Mesenchymal stem cell (in vitro differentiated cells and primary cell): ENCODE results near the gene SETD5.
A peak's percentile ranks its signal among the peaks of the same experiment; 100 is the strongest.

Source experiments
- DNase-seq: peaks from one replicate; pipeline ENCODE4 v3.0.0-alpha.2; 2013
- H2AFZ ChIP-seq: one replicate; pipeline ENCODE4 v1.6.1; 2013; ENCODE audit warnings: low read depth, mild to moderate bottlenecking, control low read depth, inconsistent platforms, low read length, moderate library complexity
- H2AK5ac ChIP-seq: 2 replicates; pipeline ENCODE4 v1.6.1; 2013; ENCODE audit warnings: low read length, moderate library complexity, mild to moderate bottlenecking, inconsistent platforms; ENCODE audit not compliant: severe bottlenecking
- H2BK120ac ChIP-seq: one replicate; pipeline ENCODE4 v1.6.1; 2013; ENCODE audit warnings: low read depth, mild to moderate bottlenecking, inconsistent platforms, low read length, moderate library complexity
- H2BK12ac ChIP-seq, 2 experiments: one replicate each; pipeline ENCODE4 v1.6.1; 2013; ENCODE audit warnings: inconsistent platforms in 2 of 2, low read length in 2 of 2, mild to moderate bottlenecking in 2 of 2, moderate library complexity in 2 of 2, control low read depth in 1 of 2
- H2BK15ac ChIP-seq: one replicate; pipeline ENCODE4 v1.6.1; 2013; ENCODE audit warnings: mild to moderate bottlenecking, low read depth, inconsistent platforms; ENCODE audit not compliant: poor library complexity, severe bottlenecking
- H2BK5ac ChIP-seq: 2 replicates; pipeline ENCODE4 v1.6.1; 2013; ENCODE audit warnings: low read depth, mild to moderate bottlenecking, low read length, control low read depth, inconsistent platforms; ENCODE audit not compliant: poor library complexity, severe bottlenecking
- H3K14ac ChIP-seq, 2 experiments: one replicate each; pipeline ENCODE4 v1.6.1; 2013; ENCODE audit warnings: inconsistent platforms in 2 of 2, low read length in 2 of 2, control low read depth in 1 of 2, mild to moderate bottlenecking in 1 of 2, moderate library complexity in 1 of 2
- H3K18ac ChIP-seq, 2 experiments: one replicate each; pipeline ENCODE4 v1.6.1; 2013; ENCODE audit warnings: inconsistent platforms in 2 of 2, low read length in 2 of 2, control low read depth in 1 of 2, low read depth in 1 of 2, mild to moderate bottlenecking in 1 of 2
- H3K23ac ChIP-seq, 2 experiments: one replicate each; pipeline ENCODE4 v1.6.1; 2013; ENCODE audit warnings: inconsistent platforms in 2 of 2, low read length in 2 of 2, mild to moderate bottlenecking in 2 of 2, moderate library complexity in 2 of 2, control low read depth in 1 of 2
- H3K27ac ChIP-seq: 2 replicates; pipeline ENCODE4 v1.5.1; 2013; ENCODE audit warnings: mild to moderate bottlenecking, moderate library complexity, low read length, control low read depth, inconsistent platforms; ENCODE audit not compliant: poor library complexity, severe bottlenecking
- H3K27me3 ChIP-seq, 2 experiments: 2 replicates each; pipeline versions ENCODE4 v1.6.1 to v1.7.0; 2013; ENCODE audit warnings: low read length in 2 of 2, mild to moderate bottlenecking in 2 of 2, moderate library complexity in 2 of 2, control low read depth in 1 of 2, inconsistent platforms in 1 of 2; ENCODE audit not compliant: control insufficient read depth in 1 of 2, insufficient read depth in 1 of 2
- H3K36me3 ChIP-seq, 2 experiments: 2 replicates each; pipeline versions ENCODE4 v1.6.1 to v1.7.0; 2013; ENCODE audit warnings: low read length in 2 of 2, control low read depth in 1 of 2, inconsistent platforms in 1 of 2, low read depth in 1 of 2, mild to moderate bottlenecking in 1 of 2; ENCODE audit not compliant: insufficient read depth in 2 of 2, control insufficient read depth in 1 of 2
- H3K4ac ChIP-seq, 2 experiments: one replicate each; pipeline ENCODE4 v1.6.1; 2013; ENCODE audit warnings: inconsistent platforms in 2 of 2, low read length in 2 of 2, mild to moderate bottlenecking in 2 of 2, moderate library complexity in 2 of 2, control low read depth in 1 of 2, low read depth in 1 of 2
- H3K4me1 ChIP-seq: 2 replicates; pipeline ENCODE4 v1.6.1; 2013; ENCODE audit warnings: low read depth, low read length, control low read depth; ENCODE audit not compliant: control insufficient read depth, insufficient read depth
- H3K4me2 ChIP-seq: 2 replicates; pipeline ENCODE4 v1.6.1; 2013; ENCODE audit warnings: low read length, mild to moderate bottlenecking, inconsistent platforms; ENCODE audit not compliant: poor library complexity, severe bottlenecking
- H3K4me3 ChIP-seq, 2 experiments: 2 replicates each; pipeline versions ENCODE4 v1.5.1 to v1.7.0; 2013; ENCODE audit warnings: low read length in 2 of 2, mild to moderate bottlenecking in 2 of 2, control low read depth in 1 of 2, low read depth in 1 of 2; ENCODE audit not compliant: insufficient read depth in 1 of 2
- H3K79me1 ChIP-seq: replicated peaks from 2 replicates; pipeline ENCODE4 v1.6.1; 2013; ENCODE audit warnings: mild to moderate bottlenecking, control low read depth, low read length, inconsistent platforms; ENCODE audit not compliant: poor library complexity, severe bottlenecking
- H3K9ac ChIP-seq: 2 replicates; pipeline ENCODE4 v1.7.0; 2013; ENCODE audit warnings: mild to moderate bottlenecking, low read length, moderate library complexity
- H3K9me3 ChIP-seq: 2 replicates; pipeline ENCODE4 v1.7.0; 2013; ENCODE audit warnings: mild to moderate bottlenecking, low read length; ENCODE audit not compliant: control insufficient read depth
- H4K8ac ChIP-seq: one replicate; pipeline ENCODE4 v1.6.1; 2013; ENCODE audit warnings: inconsistent platforms, mild to moderate bottlenecking, low read length, moderate library complexity
- H4K91ac ChIP-seq: one replicate; pipeline ENCODE4 v1.6.1; 2013; ENCODE audit warnings: mild to moderate bottlenecking, low read length, inconsistent platforms
- WGBS: methylation state at CpG from one replicate; pipeline ENCODE4 v1.1.7; 2013; ENCODE audit warnings: mixed read lengths; 5-methylcytosine and 5-hydroxymethylcytosine counted together

SETD5 gene

DNA sequence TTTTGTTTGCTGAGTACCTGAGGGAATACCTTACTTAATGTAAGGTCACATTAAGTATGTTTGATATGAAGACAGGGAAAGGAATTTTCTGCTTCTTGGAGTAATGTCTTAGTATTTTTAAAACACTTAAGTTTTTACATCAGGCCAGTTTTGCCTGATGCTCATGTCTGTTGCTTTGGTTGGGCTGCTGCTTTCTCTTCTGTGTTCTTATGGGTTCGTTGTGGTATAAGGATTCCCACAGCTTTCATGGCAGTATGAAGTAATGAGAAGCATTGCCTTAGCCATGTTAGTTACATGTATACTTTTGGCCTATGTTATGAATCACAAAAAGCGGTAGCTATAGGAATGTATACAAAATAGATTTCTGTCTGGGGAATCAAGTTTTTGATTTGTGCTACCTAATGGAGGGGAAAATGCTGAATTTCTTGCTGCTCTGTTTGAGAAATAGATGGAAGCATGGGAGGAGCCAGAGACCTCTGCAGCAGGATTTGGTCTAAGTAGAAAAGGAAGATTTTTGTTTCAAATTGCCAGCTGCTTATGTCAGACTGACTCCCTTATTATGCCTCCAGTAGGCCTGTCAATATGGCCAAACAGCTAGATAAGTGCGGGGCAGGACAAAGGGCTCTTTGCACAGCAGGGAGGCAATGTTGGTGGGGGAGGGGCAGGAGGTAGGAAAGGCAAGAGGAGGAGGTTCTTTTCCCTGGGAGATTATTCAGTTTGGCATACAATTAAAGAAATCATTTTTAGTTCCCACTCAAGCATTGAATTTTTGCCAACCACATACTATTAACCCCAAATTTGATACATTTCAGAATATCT is 5.2 kb downstream of the SETD5 start:
- no peak overlapping the region for H4K8ac ChIP-seq
- H2BK15ac ChIP-seq: no peak overlapping the region
- no peak overlapping the region for H3K4ac ChIP-seq
- WGBS: 8% methylated on average over 3 of the region's 3 CpGs
- H2BK12ac ChIP-seq: no peak overlapping the region
- no peak overlapping the region for H2BK5ac ChIP-seq
- no peaks in the 10 kb centered on the region for H3K79me1 ChIP-seq
- no peak overlapping the region for H3K18ac ChIP-seq
- H3K4me3 ChIP-seq: peak overlapping the region in 1 of 2 experiments; percentile 94
- no peaks in the 10 kb centered on the region for H3K27me3 ChIP-seq
- H3K14ac ChIP-seq: no peak overlapping the region
- H3K4me2 ChIP-seq: peak overlapping the region; percentile 38
- peak; percentile 82 for DNase-seq
- peak overlapping the region; percentile 97 for H3K9ac ChIP-seq
- H3K9me3 ChIP-seq: no peaks in the 10 kb centered on the region
- H2AFZ ChIP-seq: no peak overlapping the region
- no peaks in the 10 kb centered on the region for H3K36me3 ChIP-seq
- H3K27ac ChIP-seq: peak overlapping the region; percentile 17
- H2AK5ac ChIP-seq: no peak overlapping the region
- no peak overlapping the region for H3K23ac ChIP-seq
- peaks cover 6% of the 10 kb centered on the region for H3K4me1 ChIP-seq
- no peak overlapping the region for H4K91ac ChIP-seq
- no peak overlapping the region for H2BK120ac ChIP-seq

DNA sequence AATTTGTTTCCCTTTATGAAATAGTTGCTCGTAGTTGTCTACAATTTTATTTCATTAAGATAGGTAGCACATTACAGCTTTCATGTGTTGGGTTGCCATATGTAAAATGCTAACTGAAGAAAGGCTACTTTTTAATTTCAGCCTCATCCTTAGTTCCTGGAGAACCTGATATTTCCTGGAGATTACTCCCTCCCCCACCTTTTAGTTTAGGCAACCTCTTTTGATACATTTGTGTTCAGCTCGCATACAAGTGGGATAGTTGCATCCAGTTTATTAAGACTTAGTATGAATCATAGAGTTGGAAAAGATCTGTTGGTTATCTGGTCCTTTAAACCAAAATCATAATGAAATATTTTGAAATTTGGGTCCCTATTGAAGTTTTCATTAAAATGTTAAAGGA is 6.0 kb downstream of the SETD5 start:
- H3K4me2 ChIP-seq: no peak overlapping the region
- H3K4ac ChIP-seq: no peak overlapping the region
- no peaks in the 10 kb centered on the region for H3K9me3 ChIP-seq
- H3K18ac ChIP-seq: no peak overlapping the region
- no peaks in the 10 kb centered on the region for H3K79me1 ChIP-seq
- H3K27ac ChIP-seq: no peak overlapping the region
- H2AK5ac ChIP-seq: no peak overlapping the region
- no peak overlapping the region for H2BK15ac ChIP-seq
- no peak overlapping the region for H2BK12ac ChIP-seq
- no peak overlapping the region for H2AFZ ChIP-seq
- H3K36me3 ChIP-seq: no peaks in the 10 kb centered on the region
- H2BK120ac ChIP-seq: no peak overlapping the region
- H3K9ac ChIP-seq: no peak overlapping the region
- H3K23ac ChIP-seq: no peak overlapping the region
- WGBS: no CpG with 5 or more reads among the region's 2 CpGs
- no peak overlapping the region for H4K91ac ChIP-seq
- H3K4me1 ChIP-seq: peaks cover 6% of the 10 kb centered on the region
- no peaks in the 10 kb centered on the region for H3K27me3 ChIP-seq
- H3K4me3 ChIP-seq: peak overlapping the region in 1 of 2 experiments; percentile 94
- no peak overlapping the region for H4K8ac ChIP-seq
- DNase-seq: no peak
- no peak overlapping the region for H3K14ac ChIP-seq
- no peak overlapping the region for H2BK5ac ChIP-seq

GRCh38 chr3:9404680-9405079 is 7.3 kb downstream of the SETD5 start:
- H2AFZ ChIP-seq: no peak overlapping the region
- no peak overlapping the region for H2BK5ac ChIP-seq
- H3K4me2 ChIP-seq: no peak overlapping the region
- WGBS: no CpG with 5 or more reads among the region's 1 CpG
- H3K4me3 ChIP-seq: no peak overlapping the region
- H2AK5ac ChIP-seq: peak overlapping the region; percentile 66
- no peak overlapping the region for H4K8ac ChIP-seq
- H2BK15ac ChIP-seq: no peak overlapping the region
- DNase-seq: no peak
- no peak overlapping the region for H3K23ac ChIP-seq
- H3K36me3 ChIP-seq: peaks cover 0 to 5% of the 10 kb centered on the region in 2 experiments
- H4K91ac ChIP-seq: no peak overlapping the region
- peaks cover 6% of the 10 kb centered on the region for H3K4me1 ChIP-seq
- H3K14ac ChIP-seq: no peak overlapping the region
- H2BK12ac ChIP-seq: no peak overlapping the region
- no peaks in the 10 kb centered on the region for H3K79me1 ChIP-seq
- peak overlapping the region; percentile 62 for H3K27ac ChIP-seq
- H3K27me3 ChIP-seq: no peaks in the 10 kb centered on the region
- H3K9me3 ChIP-seq: no peaks in the 10 kb centered on the region
- H3K4ac ChIP-seq: no peak overlapping the region
- H2BK120ac ChIP-seq: no peak overlapping the region
- H3K9ac ChIP-seq: peak overlapping the region; percentile 15
- no peak overlapping the region for H3K18ac ChIP-seq

GRCh38 chr3:9405756-9406155 is 8.3 kb downstream of the SETD5 start:
- H3K79me1 ChIP-seq: no peaks in the 10 kb centered on the region
- no peak overlapping the region for H2BK12ac ChIP-seq
- peaks cover 6% of the 10 kb centered on the region for H3K4me1 ChIP-seq
- no peaks in the 10 kb centered on the region for H3K9me3 ChIP-seq
- H2BK120ac ChIP-seq: no peak overlapping the region
- no peak overlapping the region for H3K9ac ChIP-seq
- no peak overlapping the region for H2BK15ac ChIP-seq
- no peak overlapping the region for H3K14ac ChIP-seq
- H3K4me3 ChIP-seq: no peak overlapping the region
- peak overlapping the region; percentile 70 for H3K27ac ChIP-seq
- H2AK5ac ChIP-seq: no peak overlapping the region
- peaks cover 0 to 11% of the 10 kb centered on the region in 2 experiments for H3K36me3 ChIP-seq
- DNase-seq: no peak
- H3K23ac ChIP-seq: no peak overlapping the region
- H2BK5ac ChIP-seq: no peak overlapping the region
- peak overlapping the region; percentile 10 for H3K4me2 ChIP-seq
- no peak overlapping the region for H4K8ac ChIP-seq
- 83% methylated on average over 1 of the region's 3 CpGs for WGBS
- no peaks in the 10 kb centered on the region for H3K27me3 ChIP-seq
- no peak overlapping the region for H3K4ac ChIP-seq
- H3K18ac ChIP-seq: no peak overlapping the region
- no peak overlapping the region for H4K91ac ChIP-seq
- H2AFZ ChIP-seq: no peak overlapping the region
